ENCODE results near the gene CEP19. TPM values are rescaled to one million over a fixed set of nuclear protein-coding genes. Genes with fewer than 3 reads are reported as not detected.

CEP19 gene
- total and polyA plus RNA-seq, 2 of the 8 experiments (the other 6 are each of a cell fraction or from before 2014, with no cell fraction given), result 0.95 to 1.6 TPM

GRCh38 chr3:196659901-196660351 is 52.1 kb downstream of the CEP19 start:
- no peak overlapping the region for H2BK15ac ChIP-seq (ENCODE audit: low read length)
- ChIA-PET CTCF (ENCODE audit: partially characterized antibody) (interaction anchor here (0.6 to 6.6 kb wide), 4 partner anchors 9 to 418 kb away, joined by 4 to 25 read pairs (median 4); no protein-coding TSS in a partner anchor), POLR2A (ENCODE audit: partially characterized antibody) (interaction anchor here (0.8 to 1.6 kb wide), 2 partner anchors 10 to 28 kb away, joined by 3 to 7 read pairs; no protein-coding TSS in a partner anchor)
- H3K79me2 ChIP-seq (ENCODE audit: control insufficient read depth in 1 of 2, insufficient read depth in 2 of 2, low read length in 2 of 2), result no peaks in the 10 kb centered on the region
- no peak overlapping the region for H3K4me3 ChIP-seq (ENCODE audit: extremely low read depth in 1 of 4, insufficient read depth in 2 of 4, low read depth in 3 of 4, low read length in 4 of 4)
- peak overlapping the region; percentile 23; the same call in 1 of the 2 replicates for H2BK12ac ChIP-seq (ENCODE audit: low read depth, low read length)
- no peak overlapping the region for H2AFZ ChIP-seq (ENCODE audit: low read length)
- no peak overlapping the region for H3K23ac ChIP-seq (ENCODE audit: insufficient read length)
- H3K23me2 ChIP-seq (ENCODE audit: low read depth, low read length), result no peaks in the 10 kb centered on the region
- H3K14ac ChIP-seq (ENCODE audit: insufficient read length), result no peak overlapping the region
- no peak overlapping the region for H3K56ac ChIP-seq (replicated peaks; ENCODE audit: insufficient read length, low read depth, low read length)
- no peak overlapping the region; the same call in 1 of the 2 replicates for H2BK5ac ChIP-seq (ENCODE audit: low read depth, low read length)
- H3K18ac ChIP-seq (ENCODE audit: extremely low read depth, low read length), result no peak overlapping the region
- no peaks in the 10 kb centered on the region for H3K27me3 ChIP-seq (replicated peaks in 1 of 4; ENCODE audit: control insufficient read depth in 3 of 4, extremely low read depth in 1 of 4, insufficient read depth in 3 of 4, low read length in 3 of 4)
- peak overlapping the region; percentile 45; the same call in 1 of the 2 replicates for H4K8ac ChIP-seq (ENCODE audit: extremely low read depth, insufficient read depth, low read length)
- no peaks in the 10 kb centered on the region for H3K36me3 ChIP-seq (ENCODE audit: control insufficient read depth in 2 of 4, insufficient read depth in 4 of 4, low read length in 3 of 4)
- H4K5ac ChIP-seq (ENCODE audit: insufficient read length, low read depth, low read length), result no peak overlapping the region
- H2AK5ac ChIP-seq (ENCODE audit: low read depth, low read length), result no peak overlapping the region
- FAIRE-seq (no peak), DNase-seq (ENCODE audit: low read depth in 1 of 2, low spot score in 2 of 2) (no peak)
- H3K4ac ChIP-seq (replicated peaks; ENCODE audit: insufficient read length, low read depth, low read length), result no peak overlapping the region
- no peaks in the 10 kb centered on the region for H4K20me1 ChIP-seq (replicated peaks in 1 of 2; ENCODE audit: control insufficient read depth in 1 of 2, insufficient read depth in 2 of 2, low read length in 2 of 2)
- H3K79me1 ChIP-seq (ENCODE audit: low read depth, low read length), result no peaks in the 10 kb centered on the region
- no peak overlapping the region for H3K4me2 ChIP-seq (ENCODE audit: insufficient read depth in 1 of 2, low read depth in 2 of 2, low read length in 2 of 2)
- peaks cover 0 to 3% (median under 1%) of the 10 kb centered on the region in 4 experiments; a peak in 3 of 7 replicates for H3K4me1 ChIP-seq (replicated peaks in 1 of 4; ENCODE audit: control insufficient read depth in 3 of 4, insufficient read depth in 4 of 4, low read length in 3 of 4)
- no peak overlapping the region for H2BK20ac ChIP-seq (ENCODE audit: low read length)
- no peak overlapping the region for H2BK120ac ChIP-seq (replicated peaks; ENCODE audit: low read depth, low read length)
- no peak overlapping the region for H4K91ac ChIP-seq (replicated peaks; ENCODE audit: insufficient read length, low read length)
- no peaks in the 10 kb centered on the region for H3K9me3 ChIP-seq (ENCODE audit: insufficient read depth in 2 of 2, low read depth in 1 of 2, low read length in 1 of 2)
- H3K27ac ChIP-seq (ENCODE audit: low read depth, low read length), result no peak overlapping the region
- 96% methylated on average over 35 of the region's 35 CpGs; no CpG with 5 or more reads in 1 of the 2 experiments for WGBS, 2 experiments (ENCODE audit: extremely low coverage in 1 of 2, insufficient coverage in 1 of 2, insufficient read length in 1 of 2, insufficient replicate concordance in 2 of 2, low coverage in 1 of 2, low lambda C conversion rate in 2 of 2, missing lambda C conversion rate in 1 of 2)
- no peak overlapping the region for H3K9ac ChIP-seq (replicated peaks in 1 of 4; ENCODE audit: extremely low read depth in 1 of 4, low read depth in 3 of 4, low read length in 3 of 4)
- no peak for TF ChIP-seq POU5F1 (IDR thresholded peaks at IDR 0.05; ENCODE audit: low read depth, low read length)
- no peak for TF ChIP-seq NRF1 (IDR thresholded peaks at IDR 0.05; ENCODE audit: low read depth, low read length)
- no peak for TF ChIP-seq EGR1 (IDR thresholded peaks at IDR 0.05; ENCODE audit: borderline replicate concordance, low read depth, low read length)
- no peak for TF ChIP-seq BACH1 (IDR thresholded peaks at IDR 0.05; ENCODE audit: low read length)
- no peak for TF ChIP-seq POLR2AphosphoS5 (IDR thresholded peaks at IDR 0.05; ENCODE audit: low read depth, low read length)
- TF ChIP-seq RXRA (IDR thresholded peaks at IDR 0.05; ENCODE audit: insufficient read depth, low read depth, low read length), result no peak
- no peak for TF ChIP-seq HDAC2 (IDR thresholded peaks at IDR 0.05; ENCODE audit: borderline replicate concordance in 1 of 2, low read depth in 2 of 2, low read length in 2 of 2)
- no peak for TF ChIP-seq YY1 (IDR thresholded peaks at IDR 0.05; ENCODE audit: low read depth, low read length)
- no peak for TF ChIP-seq RNF2 (IDR thresholded peaks at IDR 0.05; ENCODE audit: borderline replicate concordance, low read depth, low read length, missing control alignments, poor library complexity, severe bottlenecking)
- TF ChIP-seq BCL11A (IDR thresholded peaks at IDR 0.05; ENCODE audit: low read depth in 2 of 2, low read length in 2 of 2), result no peak
- no peak for TF ChIP-seq ATF3 (IDR thresholded peaks at IDR 0.05; ENCODE audit: insufficient read depth, low read depth, low read length)
- TF ChIP-seq JUND (IDR thresholded peaks at IDR 0.05; ENCODE audit: low read length), result no peak
- TF ChIP-seq CEBPB (IDR thresholded peaks at IDR 0.05; ENCODE audit: low read depth, low read length), result no peak
- TF ChIP-seq SIX5 (IDR thresholded peaks at IDR 0.05; ENCODE audit: low read depth, low read length), result no peak
